Measurements from ENCODE around the gene ARL4A. TPM values are rescaled to one million over a fixed set of nuclear protein-coding genes. Genes with fewer than 3 reads are reported as not detected.

Gene ARL4A
- total and polyA plus RNA-seq, 9 of the 15 experiments (the other 6 are each of a cell fraction or from before 2014, with no cell fraction given) = 118 to 688 (median 172) TPM

GRCh38 chr7:12687718-12688171, 312 bp downstream of the ARL4A start (continued):
- TF ChIP-seq TCF7L2 (IDR thresholded peaks at IDR 0.05; ENCODE audit: low read depth, low read length) (no peak), ETS1 (conservative IDR thresholded peaks at IDR 0.05; ENCODE audit: control insufficient read depth, low read depth, low read length) (no peak), XRCC5 (IDR thresholded peaks at IDR 0.05; ENCODE audit: low read depth, low read length) (no peak; the same call in 1 of the 2 replicates), NFE2L1 (tag; IDR thresholded peaks at IDR 0.05; ENCODE audit: borderline replicate concordance, low read depth) (no peak), MXI1 (IDR thresholded peaks at IDR 0.05; ENCODE audit: low read depth, low read length) (no peak), ZNF518B (CRISPR knock-in tag; IDR thresholded peaks at IDR 0.05) (no peak), SIN3A (IDR thresholded peaks at IDR 0.05; ENCODE audit: borderline replicate concordance in 2 of 2, control insufficient read depth in 1 of 2, low read depth in 2 of 2, low read length in 2 of 2) (no peak), MAFG (tag; conservative IDR thresholded peaks at IDR 0.05) (peak; percentile 89), PTRF (tag; IDR thresholded peaks at IDR 0.05) (no peak), RREB1 (CRISPR knock-in tag; IDR thresholded peaks at IDR 0.05) (no peak), SAFB2 (IDR thresholded peaks at IDR 0.05; ENCODE audit: borderline replicate concordance, low read depth, low read length, severe bottlenecking) (no peak), ZNF589 (CRISPR knock-in tag; IDR thresholded peaks at IDR 0.05; ENCODE audit: low read depth) (no peak), ZNF668 (CRISPR knock-in tag; IDR thresholded peaks at IDR 0.05) (no peak), NFE2 (IDR thresholded peaks at IDR 0.05; ENCODE audit: low read depth) (no peak), HES1 (IDR thresholded peaks at IDR 0.05; ENCODE audit: low read depth) (0 out of 2 replicates have a peak, but pooled peaks have one; percentile 45)
